B cell (primary cell): ENCODE measurements around the gene RAI1.

Experiments
- CTCF ChIP-seq: fragments of 200-600 bp; IDR thresholded peaks from one replicate; pipeline ENCODE4 v1.8.0; 2022; ENCODE audit warnings: antibody characterized with exemption, mild to moderate bottlenecking
- EZH2 ChIP-seq: IDR thresholded peaks from 2 replicates; pipeline ENCODE4 v1.6.1; 2012; ENCODE audit warnings: borderline replicate concordance, low read depth, mild to moderate bottlenecking, moderate library complexity, low read length; ENCODE audit not compliant: insufficient read depth, poor library complexity, severe bottlenecking

GRCh38 chr17:17814162-17815061 is 133.2 kb downstream of the RAI1 start:
- TF ChIP-seq CTCF (no peak), EZH2 (no peak)
